ENCODE results near the gene CLDN4.

- TF ChIP-seq, protein P1, sequence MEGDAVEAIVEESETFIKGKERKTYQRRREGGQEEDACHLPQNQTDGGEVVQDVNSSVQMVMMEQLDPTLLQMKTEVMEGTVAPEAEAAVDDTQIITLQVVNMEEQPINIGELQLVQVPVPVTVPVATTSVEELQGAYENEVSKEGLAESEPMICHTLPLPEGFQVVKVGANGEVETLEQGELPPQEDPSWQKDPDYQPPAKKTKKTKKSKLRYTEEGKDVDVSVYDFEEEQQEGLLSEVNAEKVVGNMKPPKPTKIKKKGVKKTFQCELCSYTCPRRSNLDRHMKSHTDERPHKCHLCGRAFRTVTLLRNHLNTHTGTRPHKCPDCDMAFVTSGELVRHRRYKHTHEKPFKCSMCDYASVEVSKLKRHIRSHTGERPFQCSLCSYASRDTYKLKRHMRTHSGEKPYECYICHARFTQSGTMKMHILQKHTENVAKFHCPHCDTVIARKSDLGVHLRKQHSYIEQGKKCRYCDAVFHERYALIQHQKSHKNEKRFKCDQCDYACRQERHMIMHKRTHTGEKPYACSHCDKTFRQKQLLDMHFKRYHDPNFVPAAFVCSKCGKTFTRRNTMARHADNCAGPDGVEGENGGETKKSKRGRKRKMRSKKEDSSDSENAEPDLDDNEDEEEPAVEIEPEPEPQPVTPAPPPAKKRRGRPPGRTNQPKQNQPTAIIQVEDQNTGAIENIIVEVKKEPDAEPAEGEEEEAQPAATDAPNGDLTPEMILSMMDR (optimal IDR thresholded peaks at IDR 0.05 in 1 of 3, IDR thresholded peaks at IDR 0.05 in 1 of 3, conservative IDR thresholded peaks at IDR 0.05 in 1 of 3; ENCODE audit: extremely low read depth in 1 of 3, insufficient read depth in 2 of 3, low read length in 3 of 3), result no peak
- no peak for TF ChIP-seq EZH2 (IDR thresholded peaks at IDR 0.05; ENCODE audit: low read length)
These were observed 17.8 kb upstream of the CLDN4 start for GRCh38 chr7:73812996-73813395.
